Measurements from ENCODE around the gene WNT5B. TPM values are rescaled to one million over a fixed set of nuclear protein-coding genes. Genes with fewer than 3 reads are reported as not detected.

Gene WNT5B
- total and polyA plus RNA-seq, 2 of the 4 experiments (the other 2 are of a cell fraction) = 83.7 to 102 TPM

DNA sequence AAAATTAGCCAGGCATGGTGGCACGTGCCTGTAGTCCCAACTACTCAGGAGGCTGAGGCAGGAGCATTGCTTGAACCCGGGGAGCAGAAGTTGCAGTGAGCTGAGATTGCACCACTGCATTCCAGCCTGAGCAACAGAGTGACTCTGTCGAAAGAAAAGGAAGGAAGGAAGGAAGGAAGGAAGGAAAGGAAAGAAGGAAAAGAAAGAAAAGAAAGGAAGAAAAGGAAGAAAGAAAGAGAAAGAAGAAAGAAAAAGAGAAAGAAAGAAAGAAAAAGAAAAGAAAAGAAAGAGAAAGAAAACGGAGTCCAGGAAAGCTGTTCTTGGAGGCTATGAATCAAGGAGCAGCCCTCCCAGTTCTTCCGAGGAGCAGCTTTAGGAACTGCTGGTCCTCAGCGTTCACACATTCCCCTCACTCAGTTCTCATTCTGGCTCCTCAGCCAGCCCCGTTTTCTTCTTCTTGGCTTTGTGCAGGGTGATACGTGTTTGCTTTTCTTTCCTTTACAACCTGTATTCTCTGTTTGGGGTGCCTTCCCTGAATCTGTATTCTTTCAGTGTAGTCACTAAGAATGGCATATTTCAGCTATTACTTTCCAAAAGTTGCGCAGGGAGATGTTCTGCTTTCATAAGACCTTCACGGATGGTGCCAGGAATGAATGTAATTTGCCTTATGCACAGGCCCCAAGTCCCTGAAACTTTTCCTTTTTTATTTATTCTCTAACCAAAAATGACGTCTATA, 46.9 kb upstream of the WNT5B start:
- no peak overlapping the region for H3K9ac ChIP-seq (ENCODE audit: low read depth, low read length)
- H3K9me1 ChIP-seq (ENCODE audit: insufficient read depth, low read length) = peaks cover 18% of the 10 kb centered on the region
- no peak overlapping the region for H3K56ac ChIP-seq (ENCODE audit: extremely low read depth, insufficient read depth, low read length)
- no peak overlapping the region for H2AK9ac ChIP-seq (replicated peaks; ENCODE audit: low read depth, low read length, poor library complexity)
- ChIA-PET CTCF (interaction anchor here (0.7 to 3.7 kb wide), 3 partner anchors 27 to 464 kb away, joined by 3 to 36 read pairs (median 3); no protein-coding TSS in a partner anchor), POLR2A (ENCODE audit: unreplicated experiment) (interaction anchor here (0.6 kb wide), 1 partner anchor 108 kb away, joined by 3 read pairs; no protein-coding TSS in a partner anchor)
- H2BK15ac ChIP-seq (ENCODE audit: low read depth, low read length) = peak overlapping the region; percentile 19; the same call in 1 of the 3 replicates
- peak; percentile 67 for TF ChIP-seq CEBPB (IDR thresholded peaks at IDR 0.05; ENCODE audit: low read depth, low read length)
- no peak for TF ChIP-seq RCOR1 (IDR thresholded peaks at IDR 0.05; ENCODE audit: insufficient replicate concordance, low read length)
- DNase-seq (peak; percentile 58), ATAC-seq (ENCODE audit: low read depth) (no peak)
- H2BK20ac ChIP-seq (ENCODE audit: low read depth, low read length) = no peak overlapping the region; the same call in 1 of the 2 replicates
- H4K5ac ChIP-seq (ENCODE audit: low read depth, low read length) = no peak overlapping the region
- no peak overlapping the region for H2AFZ ChIP-seq (replicated peaks; ENCODE audit: low read length, poor library complexity)
- 0 out of 2 replicates have a peak overlapping the region, but pooled peaks have one; percentile 70 for H2AK5ac ChIP-seq (ENCODE audit: low read depth, low read length)
- H3K4me1 ChIP-seq (ENCODE audit: control insufficient read depth, insufficient read depth, low read length) = peaks cover 19% of the 10 kb centered on the region
- peak overlapping the region; percentile 79 for H3K23ac ChIP-seq (ENCODE audit: low read depth, low read length)
- intact Hi-C loops (cut with micrococcal nuclease) (loop anchor here (2.0 to 10.0 kb wide), 4 partner anchors 375 to 830 kb away; partner anchors contain the start of genes ERC1, RAD52 and WNK1), dilution Hi-C loops (cut with HindIII; ENCODE audit: low sequenced_read_pairs, unreplicated experiment) (no loop called here), in situ Hi-C loops (cut with MboI; ENCODE audit: low sequenced_read_pairs) (loop anchor here (10.0 to 25.0 kb wide), 2 partner anchors 670 to 1007 kb away; no protein-coding TSS in a partner anchor)
- no peaks in the 10 kb centered on the region for H3K9me3 ChIP-seq (ENCODE audit: control insufficient read depth, insufficient read depth, low read length)
- H3K27me3 ChIP-seq (ENCODE audit: control insufficient read depth, insufficient read depth, low read length) = no peaks in the 10 kb centered on the region
- peaks cover 8% of the 10 kb centered on the region; the same call in 1 of the 2 replicates for H4K20me1 ChIP-seq (ENCODE audit: insufficient read depth, low read length)
- H3K14ac ChIP-seq (replicated peaks; ENCODE audit: low read depth, low read length) = peak overlapping the region; percentile 20; the same call in 1 of the 2 replicates
- no peak overlapping the region for H3K27ac ChIP-seq (ENCODE audit: insufficient read depth, low read length)
- no peak overlapping the region for H3K4me3 ChIP-seq (ENCODE audit: insufficient read depth, low read depth, low read length)
- BruUV-seq (replicated peaks) = no TSS peak
- no peak overlapping the region for H2BK5ac ChIP-seq (ENCODE audit: low read depth, low read length, poor library complexity, severe bottlenecking)
- peaks cover 17 to 70% of the 10 kb centered on the region in 2 experiments for H3K79me1 ChIP-seq (ENCODE audit: low read depth in 1 of 2, low read length in 2 of 2)
- H3K4ac ChIP-seq (ENCODE audit: low read depth, low read length) = peak overlapping the region; percentile 3; the same call in 1 of the 2 replicates
- H3K36me3 ChIP-seq (ENCODE audit: control insufficient read depth, insufficient read depth, low read length) = peaks cover 2% of the 10 kb centered on the region
- WGBS, 2 experiments (ENCODE audit: extremely low coverage in 2 of 2, insufficient read length in 1 of 2) = 86% methylated on average over 1 of the region's 11 CpGs; no CpG with 5 or more reads in 1 of the 2 experiments
- H4K91ac ChIP-seq (ENCODE audit: insufficient read depth, low read depth, low read length) = peak overlapping the region; percentile 25
- no peak overlapping the region for H3K4me2 ChIP-seq (ENCODE audit: low read depth, low read length)
- no peak overlapping the region for H3K18ac ChIP-seq (ENCODE audit: low read depth, low read length)
- peak overlapping the region in 1 of 2 experiments; percentile 45; a peak in 1 of 4 replicates for H4K8ac ChIP-seq (ENCODE audit: low read depth in 2 of 2, low read length in 2 of 2)
- peak overlapping the region; percentile 39; the same call in 1 of the 2 replicates for H2BK120ac ChIP-seq (ENCODE audit: low read depth, low read length)
